Measurements from ENCODE around the gene RAD1.
"Not testable (repeated sequence)": the region's sequence is repeated elsewhere in the genome, so short reads cannot be mapped to it uniquely, and the experiment has no call there.

Gene RAD1, protein sequence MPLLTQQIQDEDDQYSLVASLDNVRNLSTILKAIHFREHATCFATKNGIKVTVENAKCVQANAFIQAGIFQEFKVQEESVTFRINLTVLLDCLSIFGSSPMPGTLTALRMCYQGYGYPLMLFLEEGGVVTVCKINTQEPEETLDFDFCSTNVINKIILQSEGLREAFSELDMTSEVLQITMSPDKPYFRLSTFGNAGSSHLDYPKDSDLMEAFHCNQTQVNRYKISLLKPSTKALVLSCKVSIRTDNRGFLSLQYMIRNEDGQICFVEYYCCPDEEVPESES

DNA sequence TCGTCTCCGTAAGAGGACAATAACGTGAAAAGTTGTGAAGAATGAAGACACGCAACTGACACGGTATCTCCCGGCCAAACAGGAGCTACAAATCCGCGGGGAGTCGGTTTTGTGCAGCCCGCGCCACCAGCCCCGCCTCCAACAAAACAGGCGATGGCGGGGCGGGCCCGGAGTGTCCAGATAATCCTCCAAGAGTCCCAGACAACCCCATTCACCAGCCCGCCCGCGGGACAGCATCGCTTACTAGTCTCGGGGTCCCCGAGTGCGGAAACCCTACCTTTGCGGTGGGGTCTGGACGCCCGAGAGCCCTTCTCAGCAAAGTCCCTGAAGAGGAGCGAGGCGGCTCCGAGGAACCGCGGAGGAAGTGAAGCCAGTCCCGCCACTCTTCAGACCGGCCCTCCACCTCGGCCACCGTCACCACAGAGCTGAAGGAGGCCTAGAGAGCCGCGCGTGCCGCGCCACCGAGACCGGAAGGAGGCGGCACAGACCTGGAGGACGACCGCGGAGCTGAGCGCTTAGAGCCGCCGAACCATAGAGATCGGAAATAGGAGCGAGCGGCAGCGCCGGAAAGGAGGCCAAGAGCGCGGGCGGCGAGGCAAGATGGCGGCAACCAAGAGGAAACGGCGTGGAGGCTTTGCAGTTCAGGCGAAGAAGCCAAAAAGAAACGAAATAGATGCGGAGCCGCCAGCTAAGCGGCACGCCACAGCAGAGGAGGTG lies at the start of gene RAD1, which contains the start of gene BRIX1:
Gene RAD1 (minus strand): TSS at position 366 of the 717 bp plus-strand sequence. CDS start 612 bp downstream, outside the sequence.
Gene BRIX1 (plus strand): TSS at position 573 of the 717 bp plus-strand sequence. CDS start 28 bp downstream, at position 601.
- peak; percentile 93 to 94 for DNase-seq

DNA sequence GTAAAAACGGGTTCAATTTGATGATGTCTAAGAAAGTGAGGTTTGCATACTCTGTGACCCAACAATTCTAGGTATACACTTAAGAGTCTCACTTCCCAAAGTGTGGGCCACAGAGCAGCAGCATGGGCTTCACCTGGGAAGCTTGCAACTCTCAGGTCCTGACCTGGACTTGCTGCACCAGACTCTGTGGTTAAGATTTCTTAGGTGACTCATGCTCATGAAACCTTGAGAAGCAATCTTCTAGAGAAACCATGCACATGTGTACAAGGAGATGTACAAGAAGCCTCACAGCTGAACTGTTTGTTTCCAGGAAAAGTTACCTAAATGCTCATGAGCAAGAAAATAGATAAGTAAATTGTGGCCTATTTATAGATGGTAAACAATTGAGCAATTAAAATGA lies 44.0 kb upstream of the RAD1 start:
- DNase-seq, result peak in 1 of 2 donors; percentile 8

DNA sequence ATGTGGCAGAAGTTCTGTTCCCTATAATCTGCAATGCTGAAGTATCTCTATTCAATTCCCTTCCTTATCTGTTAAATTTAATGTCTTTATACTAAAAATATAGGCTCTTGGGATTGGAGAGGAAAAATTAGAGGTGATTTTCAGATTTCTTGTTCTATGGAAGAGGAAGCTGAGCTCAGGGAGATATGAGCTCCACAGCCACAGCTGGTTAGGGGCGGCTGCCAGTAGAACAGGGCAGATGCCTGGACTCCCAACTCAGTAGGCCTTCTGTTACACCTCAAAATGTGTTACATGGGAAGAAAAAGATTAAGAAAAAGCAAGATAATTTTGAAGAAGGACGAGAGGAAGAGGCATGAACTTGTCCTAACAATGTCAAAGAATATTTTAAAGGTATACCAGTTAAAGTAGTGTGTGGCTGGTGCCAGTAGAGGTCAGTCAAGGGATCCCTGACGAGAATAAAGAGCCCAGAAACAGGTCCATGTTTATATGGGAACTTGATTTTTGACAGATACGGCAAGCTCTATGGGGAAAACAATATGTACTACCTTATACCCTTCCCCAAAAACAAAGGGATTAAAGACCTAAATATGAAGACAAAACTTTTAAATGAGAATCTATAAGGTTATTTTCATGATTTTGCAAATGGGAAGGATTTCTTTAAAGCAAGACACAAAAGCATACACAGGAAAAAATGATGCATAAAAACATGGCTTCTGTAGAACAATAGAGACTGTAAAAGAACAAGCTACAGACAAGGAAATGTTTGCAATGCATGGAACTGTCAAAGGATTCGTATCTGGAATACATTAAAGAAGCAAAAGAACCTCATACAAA lies 42.8 kb upstream of the RAD1 start:
- DNase-seq, result peak in 1 of 2 donors; percentile 4

DNA sequence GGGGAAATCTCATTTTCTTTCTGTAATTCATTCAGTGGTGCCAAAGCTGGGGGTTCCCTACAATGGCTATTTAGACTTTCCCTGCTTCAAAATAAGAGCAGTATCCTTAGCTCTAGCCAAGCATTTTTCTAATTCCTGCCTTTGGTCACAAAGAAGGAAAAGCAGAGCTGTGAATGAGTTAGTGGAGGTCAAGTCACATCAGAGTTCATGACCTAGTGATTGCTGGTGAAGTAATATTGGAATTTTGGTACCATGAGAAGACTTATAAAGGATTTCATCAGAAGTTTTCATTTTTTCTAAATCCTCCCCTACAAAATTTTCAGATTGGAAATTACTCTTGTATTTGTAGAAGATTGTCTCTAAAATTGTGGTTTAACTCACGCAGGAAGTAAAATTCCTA lies 42.0 kb upstream of the RAD1 start:
- no peak for DNase-seq

DNA sequence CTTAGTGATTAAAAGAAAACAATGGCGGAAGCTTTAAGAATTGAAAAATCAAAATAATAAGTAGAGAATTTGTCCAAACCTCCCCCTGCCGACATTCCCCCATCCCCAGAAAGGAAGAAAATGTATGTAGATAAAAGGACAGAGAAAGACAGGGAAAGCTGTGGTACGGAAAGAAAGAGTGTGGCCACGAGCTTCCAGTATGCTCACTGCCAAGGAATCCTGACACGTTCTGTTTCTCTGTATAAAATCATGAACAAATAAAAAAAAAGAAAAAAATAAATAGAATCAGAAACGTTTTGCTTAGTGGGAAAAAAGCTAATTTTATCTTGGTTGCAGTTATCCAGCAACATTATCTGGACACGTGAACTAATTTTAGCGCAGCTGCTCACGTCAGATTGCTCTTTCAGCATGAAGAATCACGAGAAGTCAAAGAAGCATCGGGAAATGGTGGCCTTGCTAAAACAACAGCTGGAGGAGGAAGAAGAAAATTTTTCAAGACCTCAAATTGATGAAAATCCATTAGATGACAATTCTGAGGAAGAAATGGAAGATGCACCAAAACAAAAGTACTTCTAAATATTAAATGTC lies 29.2 kb upstream of the RAD1 start:
- DNase-seq, result no peak

DNA sequence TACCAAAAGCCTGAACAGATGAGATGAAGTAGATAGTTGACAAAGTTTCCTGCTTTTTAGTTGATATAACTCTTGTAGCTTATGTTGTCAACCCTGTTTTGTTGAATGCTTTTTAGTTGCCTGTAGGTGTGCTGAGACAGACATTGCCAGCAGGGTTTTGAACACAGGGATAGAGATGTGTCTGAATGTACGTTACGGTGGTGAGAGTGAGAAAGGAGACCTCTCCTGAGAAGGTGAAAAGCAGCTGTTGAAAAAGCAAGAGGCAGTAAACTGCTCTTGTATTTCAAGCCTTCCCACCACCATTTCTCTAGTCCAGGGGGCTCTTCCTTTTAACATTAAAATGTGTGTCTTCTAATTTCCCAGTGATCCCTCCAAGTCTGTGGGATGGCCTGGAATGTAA lies 28.7 kb upstream of the RAD1 start:
- no peak for DNase-seq

DNA sequence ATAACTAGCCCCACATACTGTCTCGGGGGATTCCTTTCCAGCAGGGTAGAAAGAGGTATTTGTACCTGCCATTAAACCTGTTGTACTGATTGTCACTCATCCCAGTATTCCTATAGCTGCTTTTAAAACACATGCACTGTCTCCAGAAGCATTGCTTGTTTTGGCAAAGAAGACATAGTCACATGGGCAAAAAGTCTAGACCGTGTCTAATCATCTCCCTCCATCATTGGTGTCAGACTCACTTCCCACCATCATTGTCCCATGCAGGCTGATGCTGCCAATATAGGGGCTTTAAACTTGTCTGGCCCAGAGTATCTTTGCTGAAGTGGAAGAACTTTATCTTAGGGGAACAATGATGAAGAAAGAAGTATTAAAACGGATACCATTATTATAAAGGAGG lies 26.6 kb upstream of the RAD1 start:
- DNase-seq, result no peak

DNA sequence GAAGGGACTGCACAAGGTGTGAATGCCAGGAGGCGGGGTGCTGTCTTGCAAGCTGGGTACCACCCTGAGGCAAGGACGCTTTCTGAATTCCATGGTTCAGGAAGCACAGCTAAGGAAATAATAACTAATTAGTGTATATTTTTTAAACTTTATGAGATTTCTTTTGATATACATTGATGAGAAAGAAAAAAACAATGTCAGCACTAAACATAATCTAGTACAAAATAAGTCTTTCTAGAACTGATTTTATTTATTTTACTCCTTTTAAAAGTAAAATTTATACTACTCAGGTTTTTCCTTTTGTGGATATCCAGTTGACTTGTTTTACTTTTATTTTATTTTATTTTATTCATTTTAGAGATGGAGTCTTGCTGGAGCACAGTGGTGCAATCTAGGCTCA lies 17.6 kb upstream of the RAD1 start:
- DNase-seq, result no peak

DNA sequence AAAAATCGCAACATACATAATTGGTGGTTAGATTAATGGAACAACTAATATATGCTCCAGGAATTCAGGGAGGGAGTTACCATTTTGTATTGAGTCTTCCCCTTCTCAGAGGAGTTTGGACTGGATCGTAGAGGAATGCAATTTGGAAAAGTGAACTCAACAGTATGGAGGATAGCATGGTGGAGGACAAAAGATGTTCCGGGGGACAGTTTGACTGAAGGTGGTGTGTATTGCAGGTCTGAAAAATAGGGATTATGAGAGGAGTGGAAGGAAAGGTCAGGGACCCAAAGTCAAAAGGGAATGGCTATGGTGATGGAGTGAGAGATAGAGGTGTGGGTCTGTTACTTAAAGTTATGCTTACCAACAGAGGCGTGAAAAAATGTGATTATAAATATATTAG lies 15.6 kb upstream of the RAD1 start:
- no peak for DNase-seq

DNA sequence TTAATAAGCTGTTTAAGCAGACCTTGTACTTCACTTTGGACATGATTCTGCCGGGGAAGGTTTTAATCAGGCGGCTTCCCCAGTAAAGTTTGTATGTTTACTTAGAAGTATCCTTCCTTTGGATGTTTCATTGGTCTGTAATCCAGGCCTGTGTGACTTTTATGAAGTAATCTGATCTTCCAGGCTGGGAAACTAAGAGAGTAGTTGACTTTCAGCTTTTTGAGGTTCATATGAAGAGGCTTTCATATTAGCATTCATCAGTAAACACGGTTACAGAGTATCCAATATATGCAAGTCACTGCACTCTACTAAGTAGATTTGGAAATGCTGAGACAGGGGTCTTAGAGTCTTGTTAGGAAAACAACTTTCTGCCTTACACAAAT lies 15.1 kb upstream of the RAD1 start:
- no peak for DNase-seq

DNA sequence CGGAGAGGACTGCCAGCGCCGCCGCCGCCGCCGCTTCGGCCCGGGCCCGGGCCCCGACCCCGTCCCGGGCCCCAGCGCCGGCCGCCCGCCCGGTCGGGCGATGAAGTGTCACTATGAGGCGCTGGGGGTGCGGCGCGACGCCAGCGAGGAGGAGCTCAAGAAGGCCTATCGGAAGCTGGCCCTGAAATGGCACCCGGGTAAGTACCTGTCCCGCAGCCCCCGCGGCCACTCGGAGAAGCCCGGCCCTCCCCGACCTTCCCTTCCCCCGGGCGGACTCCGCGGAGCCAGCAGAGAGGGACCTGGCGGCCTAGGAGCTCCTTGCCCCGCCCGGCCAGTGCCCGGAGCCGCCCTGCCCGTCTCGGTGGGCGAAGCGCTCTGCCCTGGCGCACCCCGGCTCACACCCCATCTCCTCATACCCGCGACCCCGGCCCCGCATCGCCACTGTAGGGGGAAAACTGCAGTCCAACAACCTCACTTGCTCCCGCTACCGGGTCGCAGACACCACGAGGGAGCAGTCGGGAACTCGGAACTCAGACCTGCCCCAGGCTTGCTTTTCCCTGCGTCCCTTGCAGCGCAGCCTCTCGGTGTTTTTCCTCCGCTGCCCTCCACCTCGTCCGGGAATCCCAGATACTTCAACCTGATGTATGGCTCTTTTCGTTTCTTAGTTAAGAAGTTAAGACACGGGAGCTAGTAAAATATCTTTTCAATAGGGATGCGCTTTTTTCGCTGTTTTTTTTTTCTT lies 14.6 kb upstream of the RAD1 start:
- peak; percentile 79 to 81 for DNase-seq

DNA sequence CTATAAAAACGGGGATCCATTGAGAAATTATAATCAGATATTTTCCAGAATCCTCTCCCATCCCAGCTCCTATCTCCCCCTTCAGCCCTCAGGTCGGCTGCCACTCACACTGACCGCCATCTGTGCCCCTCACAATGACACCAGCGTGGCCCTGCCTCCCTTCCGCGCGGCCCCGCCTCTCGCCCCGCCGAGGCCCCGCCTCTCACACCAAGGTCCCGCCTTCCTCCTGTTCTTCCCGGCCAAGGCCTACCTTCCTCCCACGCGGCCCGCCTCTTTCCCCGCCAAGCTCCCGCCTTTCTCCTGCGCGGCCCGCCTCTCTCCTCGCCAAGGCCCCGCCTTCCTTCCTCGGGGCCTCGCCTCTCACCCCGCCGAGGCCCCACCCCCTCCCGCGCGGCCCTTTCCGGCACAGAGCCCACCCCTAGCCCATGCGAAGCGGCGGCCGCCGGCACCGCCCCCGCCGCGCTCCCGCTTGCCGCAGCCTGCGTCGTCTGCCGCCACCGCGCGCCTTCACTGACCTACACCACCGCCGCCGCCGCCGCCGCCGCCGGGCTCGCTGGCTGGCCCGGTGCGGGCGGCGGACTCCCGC lies 13.9 kb upstream of the RAD1 start, which contains the start of gene DNAJC21:
Gene DNAJC21 (plus strand): TSS at position 426 of the 586 bp plus-strand sequence. CDS start 261 bp downstream, outside the sequence.
- DNase-seq, result peak; percentile 98 to 99

DNA sequence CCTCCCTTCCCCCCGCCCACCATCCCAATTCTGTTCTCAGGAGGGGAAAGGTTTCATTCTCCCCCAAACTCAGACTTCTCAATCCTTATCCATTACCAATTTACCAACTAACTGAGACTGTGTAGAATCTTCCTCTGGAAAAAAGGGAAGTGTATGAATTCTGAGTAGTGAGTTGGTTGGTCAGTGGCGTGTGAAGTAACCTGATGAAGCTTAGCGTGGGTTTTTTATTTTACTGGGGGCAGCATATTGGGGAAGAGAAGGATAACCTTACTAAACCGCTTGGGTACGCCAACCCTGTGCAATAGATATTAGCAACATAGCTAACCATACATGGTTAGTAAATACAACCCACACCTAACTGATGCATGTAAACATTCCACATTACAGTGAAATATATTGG lies 13.0 kb upstream of the RAD1 start:
- DNase-seq, result no peak

DNA sequence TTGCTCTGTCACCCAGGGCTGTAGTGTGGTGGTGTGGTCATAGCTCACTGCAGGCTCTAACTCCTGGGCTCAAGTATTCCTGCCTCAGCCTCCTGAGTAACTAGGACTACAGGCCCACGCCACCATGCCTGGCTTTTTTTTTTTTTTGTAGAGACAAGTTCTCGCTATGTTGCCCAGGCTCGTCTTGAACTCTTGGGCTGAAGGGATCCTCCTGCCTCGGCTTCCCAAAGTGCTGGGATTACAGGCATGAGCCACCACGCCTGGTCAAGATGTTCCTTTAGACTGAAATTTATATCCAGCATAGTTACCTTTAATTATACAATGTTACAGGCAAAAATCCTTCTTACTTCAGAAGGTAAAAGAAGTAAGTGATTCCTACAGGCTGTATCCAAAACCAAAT lies 12.5 kb upstream of the RAD1 start:
- DNase-seq, result no peak

DNA sequence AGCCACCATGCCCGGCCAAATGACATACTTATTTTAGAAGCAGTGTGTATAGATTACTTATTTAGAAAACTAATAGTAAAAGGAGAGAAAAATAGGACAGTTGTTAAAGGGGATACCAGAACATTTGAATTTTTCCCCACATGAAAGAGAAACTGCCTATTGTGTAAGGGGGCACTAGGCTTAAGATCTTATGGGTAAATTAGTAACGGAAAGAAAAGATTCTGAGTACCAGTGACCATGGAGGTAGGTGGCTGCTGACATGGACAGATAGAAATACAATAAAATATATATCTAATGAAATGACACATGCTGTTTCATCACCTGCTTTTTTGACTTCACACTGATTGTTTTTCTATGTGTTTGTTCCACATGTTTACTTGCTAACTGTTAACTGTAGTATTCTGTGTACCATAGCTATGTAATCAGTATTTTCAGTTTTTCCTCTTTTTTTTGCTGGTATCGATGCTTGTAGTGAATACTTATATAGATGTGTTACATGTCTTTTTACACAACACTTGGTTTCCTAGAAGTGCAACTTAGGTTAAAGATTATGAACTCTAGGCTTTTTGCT lies 11.1 kb upstream of the RAD1 start:
- no peak for DNase-seq

DNA sequence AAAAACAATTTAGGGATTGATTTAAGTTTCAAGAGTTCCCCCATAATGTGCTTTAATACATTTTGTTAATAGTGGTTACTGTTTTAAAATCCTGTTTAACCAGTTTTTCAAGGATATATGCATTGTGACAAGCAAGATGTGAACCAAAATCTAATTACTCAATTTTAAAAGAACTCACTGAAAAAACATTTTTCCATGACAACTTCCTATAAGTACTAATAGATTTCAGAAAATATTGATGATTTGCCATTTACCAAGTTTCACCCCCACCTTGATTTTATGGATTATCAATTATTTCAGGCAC lies 9.1 kb upstream of the RAD1 start:
- no peak for DNase-seq

DNA sequence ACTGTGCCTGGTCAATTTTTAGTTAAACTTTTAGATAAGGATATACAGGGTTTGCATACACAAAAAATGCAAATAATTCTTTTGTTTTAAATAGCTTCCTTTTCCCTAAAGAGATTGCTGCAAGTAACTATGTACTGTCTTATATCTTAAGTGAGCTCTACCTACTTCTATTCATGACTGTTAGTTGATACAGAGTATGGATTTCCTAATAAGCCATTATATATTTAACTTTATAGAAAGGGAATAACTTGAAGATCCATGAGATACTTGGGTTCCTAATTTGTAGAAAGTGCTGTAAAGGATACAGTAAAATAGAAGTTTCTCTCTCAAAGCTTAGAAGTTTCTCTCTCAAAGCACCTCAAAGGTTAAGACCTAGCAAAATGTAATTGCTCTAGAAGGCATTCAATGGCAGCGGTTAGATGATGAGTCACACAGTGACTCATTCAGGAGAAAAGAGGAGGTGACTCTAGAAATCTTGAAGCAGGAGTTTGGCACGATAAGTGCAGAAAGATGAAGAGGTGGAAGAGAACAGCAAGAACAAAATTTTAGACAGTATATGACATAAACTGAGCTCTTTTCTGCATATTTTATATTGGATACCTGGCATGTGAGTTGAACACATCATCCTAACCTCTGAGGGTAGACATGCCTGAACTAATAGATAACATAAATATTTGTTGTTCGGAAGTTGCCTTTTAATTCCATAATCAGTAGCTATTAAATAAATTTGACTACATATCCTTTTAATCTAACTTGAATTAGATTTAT lies 8.6 kb upstream of the RAD1 start:
- DNase-seq, result peak in 1 of 2 donors; percentile 41

DNA sequence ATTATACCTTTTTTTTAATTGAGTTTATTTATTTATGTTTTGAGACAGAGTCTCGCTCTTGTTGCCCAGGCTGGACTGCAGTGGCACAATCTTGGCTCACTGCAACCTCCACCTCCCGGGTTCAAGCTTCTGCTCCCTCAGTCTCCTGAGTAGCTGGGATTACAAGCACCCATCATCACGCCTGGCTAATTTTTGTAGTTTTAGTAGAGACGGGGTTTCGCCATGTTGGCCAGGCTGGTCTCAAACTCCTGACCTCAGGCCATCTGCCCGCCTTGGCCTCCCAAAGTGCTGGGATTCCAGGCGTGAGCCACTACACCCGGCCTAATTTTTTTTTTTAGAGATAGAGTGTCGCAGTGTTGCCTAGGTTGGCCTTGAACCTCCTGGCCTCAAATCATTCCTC lies 8.0 kb upstream of the RAD1 start:
- DNase-seq, result not testable (repeated sequence)

DNA sequence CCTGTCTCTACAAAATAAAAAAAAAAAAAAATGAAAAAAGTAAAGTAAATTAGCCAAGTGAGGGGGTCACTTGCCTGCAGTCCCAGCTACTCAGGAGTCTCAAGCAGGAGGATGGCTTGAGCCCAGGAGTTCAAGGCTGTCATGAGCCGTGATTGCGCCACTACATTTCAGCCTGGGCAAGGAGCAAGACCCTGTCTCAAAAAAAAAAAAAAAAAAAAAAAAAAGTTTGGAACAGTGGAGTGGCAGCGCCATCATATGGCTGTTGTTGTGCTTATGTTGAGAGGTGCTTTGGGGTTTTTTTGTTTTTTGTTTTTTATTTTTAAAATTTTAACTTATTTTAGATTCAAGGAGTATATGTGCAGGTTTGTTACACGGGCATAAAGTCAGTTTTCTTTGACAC lies 3.8 kb upstream of the RAD1 start:
- DNase-seq, result no peak

DNA sequence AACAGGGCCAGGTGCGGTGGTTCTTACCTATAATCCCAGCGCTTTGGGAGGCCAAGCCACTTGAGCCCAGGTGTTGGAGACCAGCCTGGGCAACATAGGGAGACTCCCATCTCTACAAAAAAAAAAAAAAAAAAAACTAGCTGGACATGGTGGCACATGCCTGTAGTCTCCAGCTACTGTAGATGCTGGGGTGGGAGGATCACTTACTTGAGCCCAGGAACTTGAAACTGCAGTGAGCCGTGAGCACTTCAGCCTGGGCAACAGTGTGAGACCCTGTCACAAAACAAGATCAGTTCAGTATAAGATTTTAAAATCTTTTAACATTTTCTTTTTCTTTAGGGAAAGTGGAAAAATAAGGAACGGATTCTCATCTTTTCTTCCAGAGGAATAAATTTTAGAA lies 2.7 kb upstream of the RAD1 start:
- no peak for DNase-seq

DNA sequence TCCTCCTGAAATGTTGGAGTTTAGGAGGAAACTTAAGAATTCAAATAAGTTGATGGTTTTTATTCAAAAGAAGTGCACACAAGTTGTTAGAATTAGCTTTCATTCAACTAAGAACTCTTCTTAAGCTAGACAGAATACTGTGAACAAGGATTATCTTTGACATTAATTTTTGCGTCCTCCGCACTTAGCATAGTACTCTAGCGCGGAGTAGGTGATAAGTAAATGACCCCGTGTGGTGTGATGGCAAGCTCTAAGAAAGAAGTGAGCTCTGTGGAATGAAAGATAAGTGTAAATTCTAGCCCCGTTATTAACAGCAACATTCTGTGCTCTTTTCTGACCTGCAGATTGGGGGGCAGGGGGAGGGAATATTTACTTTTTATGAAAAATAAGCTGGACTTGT lies 1.2 kb upstream of the RAD1 start:
- DNase-seq, result no peak
